NCI-H345 (cell line): Measurements from ENCODE around the gene ACTR3.
A peak's percentile ranks its signal among the peaks of the same experiment; 100 is the strongest.

Experiments
- DNase-seq: peaks from one replicate; lab custom pipeline; 2025; lab: John Stamatoyannopoulos, UW

Gene ACTR3

DNA sequence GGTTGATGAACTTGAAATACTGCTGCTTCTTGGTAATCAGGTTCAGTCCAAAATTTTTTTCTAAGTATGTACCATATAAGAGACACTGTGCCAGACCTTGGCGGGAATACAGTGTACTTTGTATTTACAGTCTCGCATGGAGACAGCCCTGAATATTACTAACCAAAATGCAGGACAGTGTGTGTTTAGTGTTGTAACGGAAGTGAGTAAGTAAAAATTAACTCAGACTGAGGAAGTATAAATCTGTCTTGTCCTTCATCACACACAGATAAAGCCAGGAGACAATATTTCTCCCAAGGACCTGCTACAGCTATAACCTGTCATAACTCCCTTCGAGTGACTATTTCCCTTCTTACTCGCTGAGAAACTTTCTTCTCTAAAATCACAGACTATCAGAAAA lies 76.9 kb downstream of the ACTR3 start:
- no peak for DNase-seq

DNA sequence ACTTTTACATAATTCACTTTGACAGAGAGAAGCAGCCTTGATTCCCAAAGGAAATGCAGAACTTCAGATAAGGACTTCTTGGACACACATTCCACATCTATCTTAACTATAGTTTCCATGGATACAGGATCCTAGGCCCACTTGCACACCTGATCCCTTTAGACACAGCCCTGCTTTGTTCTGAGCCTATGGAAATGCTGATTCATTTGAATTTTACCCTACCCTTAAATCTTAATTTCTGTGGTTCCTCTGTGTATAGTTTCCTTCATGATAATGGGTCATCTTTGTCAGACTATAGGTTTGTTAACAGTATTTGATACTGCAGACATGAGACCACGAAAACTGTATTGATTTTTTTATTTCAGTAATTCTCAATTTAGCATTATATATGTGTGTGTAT lies 77.4 kb downstream of the ACTR3 start:
- no peak for DNase-seq

DNA sequence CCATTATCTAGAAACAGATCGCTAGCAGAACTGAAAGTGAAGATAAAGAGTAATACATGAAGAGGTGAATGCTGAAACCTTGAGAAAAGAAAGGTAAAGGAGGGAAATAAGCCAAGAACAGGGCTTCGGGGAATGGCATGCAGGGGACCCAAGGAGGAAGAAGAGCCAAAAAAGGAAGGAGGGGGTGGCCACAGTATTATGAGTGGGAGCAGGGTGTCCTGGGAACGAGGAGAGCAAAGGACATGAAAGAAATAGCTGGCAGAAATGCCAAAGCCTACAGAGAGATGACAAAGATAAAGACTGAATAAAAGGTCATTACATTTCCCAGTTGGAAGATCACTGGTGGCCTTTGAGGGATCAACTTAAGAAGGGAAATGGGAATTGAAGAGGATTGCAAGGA lies 82.9 kb downstream of the ACTR3 start:
- DNase-seq, result no peak

DNA sequence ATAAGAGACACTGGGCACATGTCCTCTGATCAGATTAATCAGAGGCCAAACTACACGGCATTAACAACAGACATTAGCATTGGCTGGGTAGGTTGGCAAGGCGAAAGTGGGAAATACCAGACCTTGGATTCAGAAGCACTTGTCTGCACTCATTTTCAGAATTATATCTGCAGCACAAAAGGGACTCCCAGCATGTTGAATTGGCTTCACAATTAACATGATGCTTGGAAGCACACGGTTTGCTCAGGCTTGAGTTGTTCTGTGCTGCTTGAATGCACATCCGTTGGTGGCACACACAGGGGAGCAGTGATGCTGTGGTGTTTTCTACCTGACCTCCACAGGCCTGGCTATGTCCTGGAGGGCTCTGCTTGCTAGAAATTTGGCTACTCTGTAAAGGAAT lies 83.9 kb downstream of the ACTR3 start:
- no peak for DNase-seq

DNA sequence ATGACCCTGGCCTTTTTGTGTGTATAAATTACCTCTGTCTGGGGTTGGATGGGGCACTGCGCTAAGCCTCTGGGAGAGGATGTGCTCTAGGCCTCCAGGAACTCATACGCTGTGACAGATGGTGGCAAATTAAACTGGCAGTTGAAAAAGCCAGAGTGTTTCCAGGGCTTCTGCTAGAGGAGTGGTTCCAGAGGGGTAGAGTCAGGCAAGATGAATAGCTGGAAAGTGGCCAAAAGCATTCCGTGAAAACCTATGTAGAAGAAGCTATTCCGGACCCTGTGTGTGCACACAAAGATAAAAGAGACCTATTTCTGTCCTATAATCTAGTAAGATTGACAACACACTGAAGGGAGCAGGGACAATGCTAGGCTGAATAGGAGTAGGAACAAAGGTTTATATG lies 84.8 kb downstream of the ACTR3 start:
- no peak for DNase-seq

DNA sequence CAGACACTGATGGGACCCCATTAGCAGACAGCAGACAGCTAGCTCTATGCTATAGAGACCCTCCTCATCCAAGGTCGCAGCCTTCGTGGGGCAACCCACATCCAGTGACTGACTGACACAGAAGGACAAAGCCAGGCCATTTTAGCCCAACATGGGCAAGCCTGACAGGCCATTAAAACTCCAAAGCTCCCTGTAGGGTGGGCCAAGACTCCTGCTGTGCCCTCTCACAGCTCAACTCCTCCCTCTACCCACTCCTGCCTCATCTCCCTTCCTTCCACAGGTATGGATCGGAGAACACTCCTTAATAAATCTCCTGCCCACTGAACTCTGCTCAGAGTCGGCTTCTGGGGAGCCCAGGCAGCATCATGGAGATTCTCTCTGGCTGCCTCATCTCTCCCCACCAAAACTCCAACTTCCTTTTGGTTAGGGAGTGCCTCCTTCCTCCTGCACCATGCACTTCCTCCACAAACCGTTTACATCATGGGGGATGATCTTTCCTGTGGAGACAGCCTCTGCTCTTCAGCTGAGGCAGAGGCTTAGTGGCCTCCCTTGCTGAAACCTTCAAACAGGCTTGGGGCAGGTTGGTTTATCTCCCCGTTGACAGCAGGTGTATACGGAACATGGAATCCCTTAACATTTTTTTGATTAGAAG lies 86.5 kb downstream of the ACTR3 start:
- DNase-seq, result no peak

DNA sequence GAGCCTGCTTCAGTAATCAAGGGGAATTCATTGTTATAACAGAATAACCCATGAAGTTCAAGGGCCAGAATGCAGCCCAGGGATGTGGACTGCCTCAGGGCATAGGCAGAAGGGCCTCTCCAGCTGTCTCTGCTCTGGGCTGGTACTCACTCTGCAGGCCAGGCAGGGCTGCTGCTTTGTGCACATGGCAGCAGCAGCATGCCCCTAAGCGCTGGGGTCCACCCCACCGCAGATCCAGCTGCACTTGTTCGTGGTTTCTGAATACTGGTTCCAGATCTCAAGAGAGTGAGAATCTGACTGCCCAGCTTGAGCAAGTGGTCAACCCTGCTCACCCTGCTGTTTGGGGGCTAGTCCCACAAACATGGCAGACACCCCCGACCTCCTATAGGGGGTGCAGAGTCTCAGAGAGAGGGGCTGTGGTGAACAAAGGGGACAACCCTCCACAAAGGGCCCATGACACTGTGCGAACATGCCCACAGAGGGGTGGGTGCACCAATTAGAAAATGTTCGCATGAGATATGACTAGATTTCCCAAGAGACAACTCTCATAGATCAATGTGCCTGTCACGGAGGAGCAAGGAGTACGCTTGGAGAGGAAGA lies 87.3 kb downstream of the ACTR3 start:
- DNase-seq, result peak; percentile 36

DNA sequence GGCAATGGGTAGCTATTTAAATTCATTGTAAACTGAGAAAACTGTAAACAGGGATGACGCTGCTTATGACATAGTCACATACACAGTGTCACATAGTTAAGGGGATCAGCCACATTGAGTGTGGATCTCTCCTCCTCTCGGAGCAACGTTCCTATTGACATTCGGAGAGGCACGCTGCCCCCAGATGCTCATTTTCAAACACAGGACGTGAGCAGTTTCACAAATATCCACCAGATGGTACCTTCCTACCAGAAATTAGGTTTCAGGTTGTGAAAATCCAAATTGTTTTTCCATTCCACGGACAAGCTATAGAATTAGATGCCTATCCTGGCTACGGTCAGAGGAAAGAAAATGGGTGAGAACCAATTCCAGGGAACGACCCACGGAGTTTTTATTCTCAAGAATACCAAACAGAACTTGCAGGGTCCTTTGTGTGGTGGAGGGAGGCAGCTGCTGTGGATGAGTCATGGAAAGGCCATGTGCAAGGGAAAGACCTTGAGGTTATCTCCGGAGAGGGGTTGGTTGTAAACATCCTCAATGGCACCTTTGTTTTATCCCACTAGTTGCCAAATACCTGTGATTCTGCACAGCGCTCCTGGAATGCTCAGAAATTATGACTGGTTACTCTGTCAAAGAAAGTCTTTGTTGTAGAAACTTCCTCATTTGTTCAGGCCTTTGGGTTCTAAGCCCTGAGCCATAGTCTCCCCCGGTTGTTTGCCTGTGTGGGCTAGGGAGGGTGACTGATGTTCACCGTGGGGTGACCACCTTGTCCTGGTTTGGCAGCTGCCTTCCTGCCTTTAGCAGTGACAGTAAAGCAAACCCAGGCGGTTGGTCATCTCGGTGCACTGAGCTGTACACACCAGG lies 88.0 kb downstream of the ACTR3 start:
- DNase-seq, result peak; percentile 33

DNA sequence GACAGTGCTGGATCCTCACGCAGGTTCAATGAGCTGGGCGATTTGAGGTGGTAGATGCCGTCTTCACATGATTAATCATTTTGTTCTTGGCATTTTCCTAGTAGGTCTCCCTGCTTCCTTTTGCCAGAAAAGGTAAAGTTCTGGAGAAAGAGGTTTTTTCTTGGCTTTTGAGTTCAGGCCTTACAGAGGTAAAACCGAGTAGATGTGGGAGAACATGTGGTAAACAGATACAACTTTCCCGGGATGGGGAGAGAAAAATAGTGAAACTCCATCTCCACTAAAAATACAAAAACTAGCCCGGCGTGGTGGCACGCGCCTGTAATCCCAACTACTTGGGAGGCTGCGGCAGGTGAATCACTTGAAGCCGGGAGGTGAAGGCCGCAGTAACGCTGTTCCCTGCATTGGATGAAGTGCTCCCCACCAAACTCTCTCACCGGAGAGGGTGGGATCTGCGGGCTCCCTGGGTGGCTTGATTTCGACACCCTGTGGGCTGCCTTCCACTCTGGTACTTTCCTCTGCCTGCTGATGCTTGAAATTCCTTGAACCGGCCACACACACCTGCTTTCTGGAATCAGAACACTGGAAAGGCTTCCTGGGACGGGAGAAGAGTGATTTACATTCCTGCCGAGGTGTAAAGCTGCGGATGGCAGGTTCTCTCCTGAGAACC lies 88.8 kb downstream of the ACTR3 start:
- DNase-seq, result no peak

DNA sequence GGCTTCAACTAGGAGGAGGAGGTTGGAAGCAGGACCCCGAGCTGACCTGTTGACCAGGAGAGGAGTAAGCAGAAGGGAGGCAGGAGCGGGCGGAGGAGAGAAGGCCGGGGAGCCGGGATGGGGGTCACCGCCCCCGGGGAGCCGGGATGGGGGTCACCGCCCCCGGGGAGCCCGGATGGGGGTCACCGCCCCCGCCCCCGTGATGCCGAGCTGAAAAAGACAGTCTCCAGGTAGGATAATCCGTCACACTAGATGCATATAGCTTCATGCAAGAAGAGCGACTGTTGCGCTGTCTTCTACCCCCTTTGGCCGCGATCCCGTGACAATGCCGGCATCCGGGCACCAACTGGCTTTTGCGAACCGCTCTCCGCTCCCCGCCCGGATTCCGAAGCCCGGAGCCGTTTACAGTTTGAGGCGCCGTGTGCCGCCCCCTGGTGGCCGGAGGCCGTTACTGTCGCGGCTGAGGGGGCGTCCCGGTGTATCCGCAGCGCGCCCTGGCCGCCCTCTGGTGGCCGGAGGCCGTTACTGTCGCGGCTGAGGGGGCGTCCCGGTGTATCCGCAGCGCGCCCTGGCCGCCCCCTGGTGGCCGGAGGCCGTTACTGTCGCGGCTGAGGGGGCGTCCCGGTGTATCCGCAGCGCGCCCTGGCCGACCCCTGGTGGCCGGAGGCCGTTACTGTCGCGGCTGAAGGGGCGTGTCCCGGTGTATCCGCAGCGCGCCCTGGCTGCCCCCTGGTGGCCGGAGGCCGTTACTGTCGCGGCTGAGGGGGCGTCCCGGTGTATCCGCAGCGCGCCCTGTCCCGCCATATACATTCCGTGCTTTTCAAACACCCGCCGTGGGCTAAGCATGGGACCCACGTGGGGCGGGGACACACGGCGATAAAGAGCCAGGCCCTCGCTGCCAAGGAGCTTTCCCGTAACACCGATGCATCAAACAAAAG lies 89.6 kb downstream of the ACTR3 start:
- no peak for DNase-seq

DNA sequence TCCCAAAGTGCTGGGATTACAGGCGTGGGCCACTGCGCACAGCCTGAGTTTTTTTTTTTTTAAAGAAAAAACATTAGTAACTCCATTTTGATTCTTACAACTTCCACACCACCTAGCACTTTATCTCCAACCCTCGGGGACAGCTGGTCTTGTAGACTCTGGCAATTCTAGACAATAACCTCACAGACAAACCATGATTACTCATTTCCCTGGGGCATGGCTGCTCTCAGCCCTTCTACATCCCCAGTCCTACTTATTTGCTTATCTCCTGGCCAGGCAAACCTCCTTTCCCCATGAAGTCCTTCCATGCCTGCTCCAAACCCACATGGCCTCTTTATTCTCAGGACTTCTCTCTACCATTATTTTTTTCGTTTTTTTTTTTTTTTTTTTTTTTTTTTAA lies 91.1 kb downstream of the ACTR3 start:
- DNase-seq, result no peak

DNA sequence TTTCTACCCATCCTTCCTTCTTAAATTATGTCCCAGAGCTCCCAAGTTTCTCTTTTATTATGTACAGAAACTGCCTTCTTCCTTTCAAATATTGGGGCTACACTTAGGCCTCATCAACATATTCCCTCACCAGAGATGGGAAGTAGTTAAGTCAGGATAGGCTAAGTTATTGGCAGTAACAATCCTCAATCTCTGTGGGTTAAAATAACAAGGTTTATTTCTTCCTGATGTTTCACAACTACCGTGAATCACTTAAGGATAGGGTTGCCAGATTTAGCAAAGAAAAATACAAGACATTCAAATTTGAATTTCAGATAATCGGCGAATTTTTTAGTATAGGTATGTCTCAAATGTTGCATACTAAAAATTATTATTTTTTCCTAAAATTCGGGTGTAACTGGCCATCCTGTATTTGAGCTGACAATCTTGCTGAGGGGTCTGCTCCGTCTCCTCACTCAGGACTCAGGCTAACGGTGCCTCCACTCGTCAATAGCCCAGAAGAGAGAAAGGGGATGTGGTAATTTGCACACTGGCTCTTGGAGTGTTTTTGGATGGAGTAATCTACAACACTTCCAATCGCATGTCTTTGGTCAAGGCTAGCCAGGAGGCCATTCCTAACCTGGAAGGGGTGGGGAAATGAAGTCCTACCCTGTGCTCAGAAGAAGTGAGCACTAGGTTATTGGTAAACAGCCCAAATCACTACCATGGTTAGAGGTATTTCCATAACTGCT lies 91.7 kb downstream of the ACTR3 start:
- no peak for DNase-seq

DNA sequence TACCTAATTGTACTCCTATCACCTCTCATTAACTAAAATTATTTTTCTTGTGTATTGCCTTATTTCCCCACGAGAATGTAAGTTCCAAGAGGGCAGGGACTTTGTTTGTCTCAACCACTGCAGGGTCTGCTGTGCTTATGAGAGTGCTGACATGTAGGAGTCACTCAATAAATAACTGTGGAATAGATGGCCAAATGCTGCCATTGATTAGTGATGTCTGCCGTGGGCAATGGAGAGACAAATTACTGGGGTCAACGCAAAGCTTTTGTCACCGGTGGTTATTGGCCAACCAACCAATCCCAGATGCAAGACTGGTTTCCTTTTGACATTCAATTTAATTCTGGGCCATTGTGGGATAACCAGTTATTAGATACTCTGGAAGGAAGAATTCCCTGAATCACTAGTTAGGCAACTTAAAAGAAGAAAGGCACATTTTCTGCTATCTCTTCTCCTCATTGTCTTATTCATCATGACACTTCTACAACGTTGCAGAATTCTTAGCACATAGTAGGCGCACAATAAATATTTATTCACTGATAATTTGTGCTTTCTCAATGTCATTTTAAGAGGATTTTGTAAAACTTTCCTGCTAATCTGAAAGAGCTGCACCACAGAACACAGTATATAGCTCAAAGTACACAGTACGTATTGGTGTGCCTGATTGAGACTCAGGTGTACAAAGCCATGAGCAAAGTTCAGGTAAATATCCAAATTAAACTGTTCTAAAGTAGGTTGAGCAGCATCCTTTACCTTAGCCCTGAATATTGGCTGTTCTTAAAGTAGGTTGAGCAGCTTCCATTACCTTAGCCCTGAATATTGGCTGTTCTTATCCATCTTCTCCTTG lies 95.9 kb downstream of the ACTR3 start:
- no peak for DNase-seq

DNA sequence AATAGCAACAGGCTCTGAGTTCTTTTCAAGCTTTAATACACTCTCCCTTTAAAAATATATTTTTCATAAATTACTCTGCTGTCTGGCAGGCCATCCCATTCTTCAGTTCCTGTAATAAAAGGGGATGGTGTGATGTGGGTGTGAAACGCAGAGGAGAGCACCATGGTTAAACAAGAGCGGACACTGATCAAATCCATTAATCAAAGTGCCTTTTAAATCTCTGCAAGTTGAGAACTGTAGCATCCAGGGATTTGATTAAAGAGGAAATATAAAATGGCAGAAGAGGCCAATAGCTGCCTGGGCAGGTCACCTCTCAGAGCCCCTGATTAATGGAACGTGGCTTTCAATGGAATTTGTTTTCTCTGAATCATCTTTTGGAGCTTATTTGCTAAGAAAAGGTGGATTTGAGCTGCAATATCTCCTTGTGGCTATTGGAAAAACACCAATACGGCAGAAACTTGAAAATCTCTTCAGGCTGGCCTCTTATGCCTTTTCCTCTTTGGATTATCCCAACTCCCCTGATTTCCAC lies 96.9 kb downstream of the ACTR3 start:
- no peak for DNase-seq

DNA sequence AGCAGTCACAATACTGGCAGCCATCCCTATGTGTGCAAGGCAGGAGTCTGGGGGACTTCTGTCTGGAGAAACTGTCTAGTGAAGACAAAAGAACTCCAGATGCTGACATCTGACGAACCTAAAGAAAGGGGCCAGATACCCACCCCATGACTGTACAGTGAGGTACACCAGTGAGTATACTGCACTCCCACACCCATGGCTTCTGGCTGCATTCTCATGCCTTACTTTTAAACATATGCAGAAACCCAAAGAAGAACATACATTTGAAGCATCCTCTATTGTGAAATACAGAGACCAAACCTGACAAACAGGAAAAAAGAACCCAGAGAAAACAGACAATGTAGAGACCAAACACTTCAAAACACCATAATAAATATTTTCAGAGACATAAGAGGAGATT lies 102.2 kb downstream of the ACTR3 start:
- DNase-seq, result no peak

DNA sequence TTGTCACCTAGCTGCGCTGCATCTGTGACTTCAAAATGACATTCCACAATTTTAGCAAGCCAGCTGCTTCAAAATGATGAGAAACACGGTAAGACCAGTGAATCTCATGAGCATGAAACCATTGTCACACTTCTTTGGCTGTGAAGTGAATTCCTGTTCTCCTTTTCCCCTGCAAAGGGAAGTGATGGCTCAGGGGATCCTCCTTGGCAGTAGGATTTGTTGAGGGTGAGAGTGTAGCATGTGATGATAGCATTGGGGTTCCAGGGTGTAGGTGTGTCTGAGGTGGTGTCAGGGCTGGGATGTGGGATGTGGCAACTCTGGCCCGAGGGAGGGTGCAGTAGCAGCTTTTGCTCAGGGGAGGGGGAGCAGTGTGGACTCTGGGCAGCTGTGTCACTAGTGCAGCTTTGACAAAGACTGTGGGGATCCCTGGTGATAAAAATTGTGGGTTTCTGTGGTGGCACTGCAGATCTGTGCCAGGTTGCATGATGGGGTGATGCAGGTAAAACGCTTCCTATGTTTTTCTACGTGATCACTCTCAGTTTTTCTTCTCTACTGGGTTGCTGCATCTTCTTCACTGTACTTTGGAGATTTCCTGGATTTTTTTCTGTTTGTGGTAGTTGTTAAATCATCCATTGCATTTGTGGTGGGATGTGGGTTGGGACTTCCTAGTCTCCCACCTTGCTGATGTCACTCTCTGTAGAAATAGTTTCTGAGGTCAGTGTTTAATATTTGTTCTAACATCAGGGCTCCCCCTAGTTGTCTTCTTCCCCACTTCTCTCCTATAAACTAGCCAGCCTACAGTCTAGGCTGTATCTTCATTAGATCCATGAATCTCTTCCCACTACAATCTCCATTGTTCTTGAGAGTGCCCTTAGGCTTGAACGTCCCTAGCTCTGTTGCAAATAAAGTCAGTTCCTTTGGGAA lies 107.0 kb downstream of the ACTR3 start:
- no peak for DNase-seq

DNA sequence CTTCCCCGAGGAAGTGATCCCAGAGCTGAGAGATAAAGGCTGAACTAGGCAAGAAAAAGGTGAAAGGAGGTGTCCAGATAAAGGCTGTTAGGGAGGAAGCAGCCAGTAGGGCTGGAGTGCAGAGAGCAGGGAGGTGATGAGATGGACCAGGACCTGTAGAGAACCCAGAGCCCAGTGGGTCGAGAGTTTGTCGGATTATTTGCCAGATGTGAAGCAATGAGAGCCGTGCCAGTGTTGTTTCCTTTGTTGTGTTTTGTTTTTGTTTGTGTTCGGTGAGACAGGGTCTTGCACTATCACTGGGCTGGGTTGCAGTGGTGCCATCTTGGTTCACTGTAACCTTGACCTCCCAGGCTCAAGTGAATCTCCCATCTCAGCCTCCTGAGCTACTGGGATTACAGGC lies 111.3 kb downstream of the ACTR3 start:
- no peak for DNase-seq

DNA sequence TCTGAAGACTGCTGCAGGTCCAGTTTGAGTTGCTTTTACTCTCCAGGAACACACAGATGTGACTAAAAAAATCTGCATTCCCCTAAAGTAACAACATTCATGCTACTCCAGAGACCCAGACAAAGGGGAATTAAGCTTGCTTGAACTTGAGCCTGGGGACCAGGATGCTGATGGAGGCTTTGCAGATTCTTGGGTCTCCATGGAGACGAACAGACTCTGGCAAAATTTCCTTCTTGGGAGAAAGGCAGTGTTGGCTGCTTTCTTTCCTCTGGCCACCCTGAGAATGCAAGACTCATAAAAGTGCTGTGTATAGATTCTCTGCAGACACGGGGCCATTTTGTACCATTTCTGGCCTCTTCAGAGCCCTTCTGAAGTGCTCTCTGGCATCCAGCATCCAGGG lies 112.0 kb downstream of the ACTR3 start:
- no peak for DNase-seq
